Effector memory CD8-positive, alpha-beta T cell (primary cell): ENCODE measurements around the gene PAM16.

Experiments used
- ATAC-seq: fragments of 150-1000 bp; cut with Tn5 transposase; replicated peaks from 2 replicates; pipeline ENCODE4 v1.10.0; 2021; ENCODE audit warnings: mild to moderate bottlenecking, moderate library complexity
- DNase-seq, 3 experiments: peaks; one replicate each; pipeline ENCODE4 v3.0.0; 2021
- H3K27ac Mint-ChIP-seq, 2 donors: one replicate each; pipeline ENCODE4 v1.8.0; 2022; ENCODE audit warnings: mild to moderate bottlenecking in 2 of 2, mixed read lengths in 2 of 2, moderate library complexity in 2 of 2
- H3K27me3 Mint-ChIP-seq, 2 donors: one replicate each; pipeline ENCODE4 v1.8.0; 2022; ENCODE audit warnings: mixed read lengths in 2 of 2
- H3K36me3 Mint-ChIP-seq: one replicate; pipeline ENCODE4 v1.8.0; 2022; ENCODE audit warnings: mild to moderate bottlenecking, moderate library complexity, mixed read lengths; ENCODE audit not compliant: insufficient read depth
- H3K4me1 Mint-ChIP-seq, 2 donors: one replicate each; pipeline ENCODE4 v1.8.0; 2022; ENCODE audit warnings: low read depth in 2 of 2, mixed read lengths in 2 of 2
- H3K4me3 Mint-ChIP-seq, 2 donors: one replicate each; pipeline ENCODE4 v1.8.0; 2022; ENCODE audit warnings: mild to moderate bottlenecking in 2 of 2, mixed read lengths in 2 of 2, moderate library complexity in 2 of 2
- H3K9me3 Mint-ChIP-seq, 2 donors: one replicate each; pipeline ENCODE4 v1.8.0; 2022; ENCODE audit warnings: mixed read lengths in 2 of 2

PAM16 gene

DNA sequence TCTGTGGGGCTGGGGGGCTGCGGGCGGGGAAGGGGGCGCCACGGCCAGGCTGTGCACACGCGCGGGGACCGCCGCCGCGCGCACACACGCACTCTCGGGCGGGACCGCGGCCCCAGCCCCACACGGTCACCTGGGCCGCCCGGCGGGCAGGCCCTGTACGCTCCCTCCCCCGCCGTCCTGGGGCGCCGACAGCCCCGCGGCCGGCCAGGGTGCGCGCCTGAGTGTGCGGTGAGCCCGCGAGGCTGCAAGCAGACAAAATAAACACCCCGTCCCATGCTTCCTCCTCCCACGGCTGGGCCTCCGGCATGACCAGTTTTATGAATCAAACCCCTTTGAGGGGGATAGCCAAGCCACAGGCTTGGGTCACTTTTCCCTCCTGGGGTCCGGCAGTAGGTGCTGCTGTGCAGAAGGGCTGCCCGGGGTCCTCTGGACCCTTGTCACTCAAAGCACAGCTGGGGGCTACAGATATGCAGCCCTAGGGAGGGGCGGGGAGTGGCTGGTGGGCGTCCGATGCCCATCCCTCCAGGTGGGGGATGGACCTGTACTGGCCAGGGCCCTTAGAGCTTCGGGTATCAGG, 21.0 kb upstream of the PAM16 start:
- DNase-seq, result peak in 2 of 3 experiments; percentile 38 to 40
- peak overlapping the region in 1 of 2 donors; percentile 90 for H3K27ac Mint-ChIP-seq
- ATAC-seq, result peak; percentile 61

DNA sequence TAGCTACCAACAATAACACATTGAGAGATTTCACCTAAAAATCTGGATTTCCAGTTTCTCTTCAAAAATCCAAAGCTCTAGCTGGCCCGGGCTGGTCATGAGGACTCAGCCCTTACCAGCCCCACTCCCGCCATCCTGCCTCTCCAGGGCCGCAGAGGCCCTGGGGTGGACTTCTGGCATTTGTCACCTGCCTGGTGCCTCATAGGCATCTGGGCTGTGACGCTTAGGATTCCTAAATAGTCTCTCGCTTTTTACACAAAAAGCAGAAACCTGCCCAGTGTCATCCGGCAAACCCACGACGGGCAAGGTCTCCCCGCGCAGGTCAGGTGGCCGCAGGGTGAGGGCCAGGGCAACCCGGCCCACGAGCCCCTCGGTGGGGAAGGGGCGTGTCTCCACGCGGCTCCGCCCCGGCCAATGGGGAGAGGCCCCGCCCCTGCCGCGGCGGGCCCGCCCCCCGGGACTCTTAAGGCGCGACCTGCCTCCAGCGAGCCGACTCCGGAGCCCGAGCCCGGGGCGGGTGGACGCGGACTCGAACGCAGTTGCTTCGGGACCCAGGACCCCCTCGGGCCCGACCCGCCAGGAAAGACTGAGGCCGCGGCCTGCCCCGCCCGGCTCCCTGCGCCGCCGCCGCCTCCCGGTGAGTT, 20.4 kb upstream of the PAM16 start, which contains the start of gene VASN:
VASN (plus strand) TSS at position 492 of the 644 bp plus-strand sequence. CDS start 9,030 bp downstream, outside the sequence.
- Mint-ChIP-seq H3K4me3 (peak within 1 kb of the TSS; percentile 76 to 80), H3K9me3 (no peaks in the 10 kb centered on the region), H3K27me3 (no peaks in the 10 kb centered on the region), H3K27ac (peak within 1 kb of the TSS in 1 of 2 donors; percentile 90), H3K4me1 (peaks cover 12 to 33% of the 10 kb centered on the region in 2 donors), H3K36me3 (peaks cover 97% of the 10 kb centered on the region)
- ATAC-seq, result peak; percentile 69
- peak; percentile 64 to 72 (median 71) for DNase-seq

More for the DNA sequence above, 21.0 kb upstream of the PAM16 start:
- H3K27me3 Mint-ChIP-seq, result no peaks in the 10 kb centered on the region
- no peaks in the 10 kb centered on the region for H3K9me3 Mint-ChIP-seq
- peak overlapping the region; percentile 76 to 80 for H3K4me3 Mint-ChIP-seq
- peaks cover 12 to 35% of the 10 kb centered on the region in 2 donors for H3K4me1 Mint-ChIP-seq
- H3K36me3 Mint-ChIP-seq, result peaks cover 97% of the 10 kb centered on the region

DNA sequence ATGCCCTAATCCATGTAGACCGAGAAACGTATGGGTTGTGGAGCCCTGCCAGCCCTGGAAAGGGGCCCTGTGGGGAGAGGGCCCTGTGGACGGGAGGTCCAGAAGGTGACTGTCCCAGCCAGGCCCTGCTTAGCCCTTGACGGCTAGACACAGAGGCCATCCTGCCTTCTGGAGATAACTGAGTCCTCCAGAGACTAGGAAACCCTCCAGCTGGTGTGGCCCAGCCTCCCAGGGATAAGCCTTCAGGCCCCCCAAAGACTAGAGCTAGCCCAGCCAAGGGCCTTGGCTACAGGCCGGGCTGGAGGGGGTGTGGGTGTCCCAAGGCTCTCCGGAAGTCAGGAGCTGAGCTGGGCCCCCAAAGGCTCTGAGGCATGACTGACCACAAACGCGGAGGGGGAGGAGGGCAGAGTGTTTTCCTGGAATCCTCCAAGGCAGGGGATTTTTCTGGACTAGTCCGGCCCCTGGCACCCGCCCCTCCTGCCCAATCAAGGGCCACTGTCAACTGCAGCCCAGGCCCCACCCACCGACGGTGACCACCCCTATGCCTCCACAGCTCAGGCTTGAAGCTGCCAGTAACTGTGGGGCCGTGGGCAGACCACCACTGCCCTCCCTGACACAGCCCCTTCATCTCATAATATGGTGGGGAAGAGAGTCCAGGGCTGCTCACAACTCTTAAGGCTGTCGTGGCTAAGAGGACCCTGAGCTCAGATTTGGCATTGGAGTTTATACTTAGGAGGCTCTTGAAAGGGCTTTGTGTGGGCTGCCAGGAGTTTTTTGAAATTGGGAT, 19.6 kb upstream of the PAM16 start:
- peaks cover 11 to 33% of the 10 kb centered on the region in 2 donors for H3K4me1 Mint-ChIP-seq
- peak overlapping the region in 1 of 2 donors; percentile 80 for H3K4me3 Mint-ChIP-seq
- H3K27me3 Mint-ChIP-seq, result no peaks in the 10 kb centered on the region
- DNase-seq (no peak), ATAC-seq (no peak)
- peaks cover 92% of the 10 kb centered on the region for H3K36me3 Mint-ChIP-seq
- no peaks in the 10 kb centered on the region for H3K9me3 Mint-ChIP-seq
- peak overlapping the region in 1 of 2 donors; percentile 59 for H3K27ac Mint-ChIP-seq

DNA sequence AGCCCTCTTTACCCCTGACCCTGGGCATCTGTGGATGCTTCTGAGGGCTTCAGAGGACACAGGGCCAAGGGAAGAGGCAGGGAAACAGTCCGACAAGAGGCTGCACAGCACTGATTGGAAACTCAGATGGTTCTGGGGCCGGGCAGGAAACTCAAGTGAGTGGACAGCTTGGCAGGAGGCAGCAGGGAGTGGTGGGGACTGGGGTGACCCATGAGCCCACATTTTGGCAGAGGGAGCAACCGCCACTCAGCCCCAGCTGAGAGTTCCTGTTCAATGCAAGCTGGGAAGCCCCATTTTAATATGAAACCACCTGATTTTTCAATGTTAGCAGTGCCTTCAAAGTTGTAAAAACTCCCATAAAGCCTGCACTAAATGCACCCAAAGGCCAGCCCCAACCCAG, 19.0 kb upstream of the PAM16 start:
- H3K27me3 Mint-ChIP-seq, result no peaks in the 10 kb centered on the region
- H3K4me1 Mint-ChIP-seq, result peaks cover 5 to 29% of the 10 kb centered on the region in 2 donors
- no peak for DNase-seq
- ATAC-seq, result no peak
- no peaks in the 10 kb centered on the region for H3K9me3 Mint-ChIP-seq
- H3K27ac Mint-ChIP-seq, result peak overlapping the region; percentile 52 to 59
- H3K36me3 Mint-ChIP-seq, result peaks cover 90% of the 10 kb centered on the region
- no peak overlapping the region for H3K4me3 Mint-ChIP-seq

DNA sequence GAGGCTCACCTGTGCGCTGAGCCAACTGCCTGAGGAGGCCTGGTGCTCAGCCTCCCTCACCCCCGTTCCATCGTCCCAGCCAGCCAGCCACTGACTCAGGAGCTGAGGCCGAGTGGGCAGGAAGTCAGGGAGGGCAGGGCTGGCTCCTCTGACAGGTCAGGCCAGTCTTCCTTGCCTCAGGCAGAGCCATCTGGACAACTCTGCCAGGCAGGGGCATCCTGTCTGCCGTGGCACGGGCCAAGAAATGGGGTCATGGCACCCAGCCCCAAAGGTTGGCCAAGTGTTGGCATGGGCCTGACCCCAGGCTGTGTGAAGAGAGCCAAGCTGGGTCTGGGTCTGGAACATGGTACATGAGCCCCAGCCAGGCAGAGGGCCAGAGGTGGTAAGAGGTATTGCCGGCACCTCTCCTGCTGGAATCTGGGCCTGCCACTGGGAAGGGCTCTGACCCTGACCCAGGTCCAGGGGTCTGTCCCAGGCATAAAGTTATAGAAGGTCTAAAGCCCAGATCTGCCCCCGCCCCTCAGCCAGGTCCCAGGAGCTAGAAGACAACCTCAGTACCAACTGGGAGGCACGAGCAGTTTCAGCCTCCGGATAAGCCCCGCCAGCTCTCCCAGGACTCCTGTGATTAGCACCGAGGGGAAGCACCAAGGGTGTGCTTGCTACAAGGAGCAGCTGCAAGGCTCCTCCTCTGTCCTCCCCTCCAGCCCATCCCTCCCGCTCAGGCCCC, 18.0 kb upstream of the PAM16 start:
- DNase-seq (no peak), ATAC-seq (no peak)
- peak overlapping the region in 1 of 2 donors; percentile 82 for H3K27ac Mint-ChIP-seq
- peak overlapping the region in 1 of 2 donors; percentile 23 for H3K4me3 Mint-ChIP-seq
- no peaks in the 10 kb centered on the region for H3K27me3 Mint-ChIP-seq
- H3K36me3 Mint-ChIP-seq, result peaks cover 89% of the 10 kb centered on the region
- H3K4me1 Mint-ChIP-seq, result peaks cover 5 to 26% of the 10 kb centered on the region in 2 donors
- H3K9me3 Mint-ChIP-seq, result no peaks in the 10 kb centered on the region

DNA sequence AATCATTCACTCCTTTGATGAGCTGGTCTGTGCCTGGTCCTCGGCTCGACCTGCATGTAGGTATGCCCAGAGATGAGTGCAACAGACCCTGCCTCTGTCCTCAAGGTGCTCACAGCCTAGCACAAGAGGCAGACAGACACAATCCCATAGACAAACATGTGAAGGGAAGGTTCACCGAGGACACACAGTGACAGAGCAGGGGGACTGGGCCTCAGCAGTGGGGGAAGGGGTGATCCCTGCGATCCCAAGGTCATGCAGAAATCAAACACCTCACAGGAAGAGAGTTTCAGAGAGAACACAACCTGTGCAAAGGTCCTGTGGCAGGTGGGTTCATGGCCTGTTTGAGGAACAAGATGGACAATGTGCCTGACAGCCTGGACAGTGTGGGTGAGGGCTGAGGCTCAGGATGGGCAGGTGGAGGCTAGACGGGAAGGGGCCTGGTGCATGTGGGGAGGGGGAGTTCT, 16.3 kb upstream of the PAM16 start:
- Mint-ChIP-seq H3K4me3 (no peak overlapping the region), H3K36me3 (peaks cover 89% of the 10 kb centered on the region), H3K4me1 (peaks cover 0 to 15% of the 10 kb centered on the region in 2 donors), H3K27ac (peak overlapping the region; percentile 82 to 85), H3K9me3 (no peaks in the 10 kb centered on the region), H3K27me3 (no peaks in the 10 kb centered on the region)
- no peak for DNase-seq
- ATAC-seq, result no peak

DNA sequence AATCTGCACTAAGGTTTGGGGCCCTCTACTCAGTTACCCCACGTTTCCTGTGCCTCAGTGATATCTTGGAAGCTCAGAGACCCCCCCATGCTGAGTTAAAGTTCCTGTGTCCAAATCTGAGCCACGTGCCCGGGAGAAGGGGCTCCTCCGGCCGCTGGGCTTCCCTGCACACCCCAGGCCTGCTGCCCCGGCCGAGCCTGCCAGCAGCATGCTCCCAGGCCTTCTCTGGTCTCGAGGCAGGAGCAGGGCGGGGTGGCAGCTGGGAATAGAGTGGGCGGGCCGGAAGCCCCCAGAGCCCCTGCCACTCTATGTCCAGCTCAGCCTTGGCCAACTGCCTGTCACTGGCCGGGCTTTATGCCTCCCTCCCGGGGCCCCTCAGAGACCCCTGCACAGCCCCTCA, 14.9 kb upstream of the PAM16 start:
- DNase-seq, result no peak
- H3K36me3 Mint-ChIP-seq, result peaks cover 87% of the 10 kb centered on the region
- no peak overlapping the region for H3K4me3 Mint-ChIP-seq
- H3K4me1 Mint-ChIP-seq, result peaks cover 0 to 13% of the 10 kb centered on the region in 2 donors
- ATAC-seq, result no peak
- H3K9me3 Mint-ChIP-seq, result no peaks in the 10 kb centered on the region
- peak overlapping the region in 1 of 2 donors; percentile 82 for H3K27ac Mint-ChIP-seq
- H3K27me3 Mint-ChIP-seq, result no peaks in the 10 kb centered on the region

DNA sequence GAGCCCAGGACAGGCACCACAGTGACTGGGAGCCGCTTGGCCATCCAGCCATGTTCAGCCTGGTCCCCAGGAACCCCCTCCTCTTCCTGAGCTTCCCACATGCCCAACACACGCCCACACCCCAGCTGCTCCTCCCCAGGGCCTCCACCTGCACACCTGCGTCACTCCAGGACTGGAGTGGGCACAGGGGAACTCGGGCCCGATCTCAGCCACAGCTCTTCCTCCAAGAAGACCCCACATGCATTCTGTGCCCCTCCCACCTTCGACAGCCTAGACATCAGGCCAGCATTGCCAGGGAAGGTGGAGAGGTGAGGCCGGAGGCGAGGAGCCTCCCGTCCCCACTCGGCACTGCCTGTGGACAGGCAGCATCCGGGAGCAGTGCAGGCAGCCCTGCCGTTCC, 14.5 kb upstream of the PAM16 start:
- ATAC-seq (no peak), DNase-seq (no peak)
- no peaks in the 10 kb centered on the region for H3K27me3 Mint-ChIP-seq
- peak overlapping the region in 1 of 2 donors; percentile 5 for H3K4me3 Mint-ChIP-seq
- H3K27ac Mint-ChIP-seq, result peak overlapping the region in 1 of 2 donors; percentile 82
- peaks cover 0 to 13% of the 10 kb centered on the region in 2 donors for H3K4me1 Mint-ChIP-seq
- H3K9me3 Mint-ChIP-seq, result no peaks in the 10 kb centered on the region
- peaks cover 87% of the 10 kb centered on the region for H3K36me3 Mint-ChIP-seq

DNA sequence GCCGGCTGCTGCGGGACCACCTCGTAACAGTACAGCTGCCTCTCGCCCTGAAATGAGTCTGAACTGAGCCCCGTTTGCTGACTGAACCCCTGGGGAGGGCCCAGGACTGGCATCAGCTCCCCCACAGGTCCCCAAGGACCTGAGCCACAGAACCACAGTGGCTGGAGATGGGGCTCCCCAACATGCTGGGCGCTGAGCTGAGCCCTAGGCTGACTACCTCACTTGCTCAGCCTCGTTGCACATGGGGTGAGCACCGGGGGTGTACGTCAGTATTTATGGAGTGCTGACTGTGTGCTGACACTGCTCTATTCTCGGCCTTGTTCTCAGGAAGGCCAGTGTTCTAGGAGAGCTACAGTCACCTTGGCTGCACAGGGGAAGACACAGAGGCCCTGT, 13.9 kb upstream of the PAM16 start:
- ATAC-seq (peak; percentile 11), DNase-seq (no peak)
- H3K27me3 Mint-ChIP-seq, result no peaks in the 10 kb centered on the region
- H3K27ac Mint-ChIP-seq, result no peak overlapping the region
- H3K4me3 Mint-ChIP-seq, result no peak overlapping the region
- H3K36me3 Mint-ChIP-seq, result peaks cover 87% of the 10 kb centered on the region
- no peaks in the 10 kb centered on the region for H3K9me3 Mint-ChIP-seq
- peaks cover 2 to 11% of the 10 kb centered on the region in 2 donors for H3K4me1 Mint-ChIP-seq

DNA sequence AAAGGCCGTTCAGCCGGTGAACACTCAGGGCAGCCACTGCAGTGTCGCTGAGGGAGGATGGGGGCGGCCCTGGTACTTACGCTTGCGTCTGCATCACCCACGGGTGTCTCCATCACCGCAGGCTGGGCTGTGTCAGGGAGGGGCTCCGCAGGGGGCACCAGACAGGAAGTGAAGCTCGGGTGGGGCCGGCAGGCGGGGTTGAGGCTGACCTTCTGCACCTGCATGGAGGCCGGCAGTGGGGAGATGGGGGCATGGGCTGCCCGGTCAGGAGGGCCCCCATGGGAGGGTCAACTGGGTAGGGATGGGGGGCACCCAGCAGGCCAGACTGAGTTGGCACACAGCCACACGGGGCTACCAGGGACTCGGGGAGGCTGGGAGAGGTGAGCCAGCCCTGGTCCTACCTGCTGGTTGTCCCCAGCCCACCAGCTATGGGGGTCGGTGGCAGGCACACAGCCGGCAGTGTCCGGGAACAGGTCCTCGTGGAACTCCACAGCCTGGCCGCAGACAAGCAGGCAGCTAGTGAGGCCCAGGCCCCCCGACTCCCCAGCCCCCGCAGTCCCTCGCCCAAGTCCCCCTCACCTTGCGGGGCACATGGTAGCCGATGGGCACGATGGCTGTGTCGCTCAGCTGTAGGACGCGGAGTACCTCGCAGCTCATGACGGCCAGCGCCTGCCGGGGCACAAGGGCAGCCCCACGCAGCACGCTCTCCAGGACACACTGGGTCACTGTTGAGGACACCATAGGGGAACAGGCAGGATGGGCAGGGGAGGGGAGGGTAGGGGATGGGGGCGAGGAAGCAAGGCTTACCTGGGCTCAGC, 13.3 kb upstream of the PAM16 start:
- Mint-ChIP-seq H3K4me1 (peaks cover 6 to 12% of the 10 kb centered on the region in 2 donors), H3K36me3 (peaks cover 87% of the 10 kb centered on the region), H3K9me3 (no peaks in the 10 kb centered on the region), H3K27ac (peak overlapping the region in 1 of 2 donors; percentile 78), H3K4me3 (peak overlapping the region in 1 of 2 donors; percentile 31), H3K27me3 (no peaks in the 10 kb centered on the region)
- ATAC-seq (peak; percentile 58), DNase-seq (no peak)

DNA sequence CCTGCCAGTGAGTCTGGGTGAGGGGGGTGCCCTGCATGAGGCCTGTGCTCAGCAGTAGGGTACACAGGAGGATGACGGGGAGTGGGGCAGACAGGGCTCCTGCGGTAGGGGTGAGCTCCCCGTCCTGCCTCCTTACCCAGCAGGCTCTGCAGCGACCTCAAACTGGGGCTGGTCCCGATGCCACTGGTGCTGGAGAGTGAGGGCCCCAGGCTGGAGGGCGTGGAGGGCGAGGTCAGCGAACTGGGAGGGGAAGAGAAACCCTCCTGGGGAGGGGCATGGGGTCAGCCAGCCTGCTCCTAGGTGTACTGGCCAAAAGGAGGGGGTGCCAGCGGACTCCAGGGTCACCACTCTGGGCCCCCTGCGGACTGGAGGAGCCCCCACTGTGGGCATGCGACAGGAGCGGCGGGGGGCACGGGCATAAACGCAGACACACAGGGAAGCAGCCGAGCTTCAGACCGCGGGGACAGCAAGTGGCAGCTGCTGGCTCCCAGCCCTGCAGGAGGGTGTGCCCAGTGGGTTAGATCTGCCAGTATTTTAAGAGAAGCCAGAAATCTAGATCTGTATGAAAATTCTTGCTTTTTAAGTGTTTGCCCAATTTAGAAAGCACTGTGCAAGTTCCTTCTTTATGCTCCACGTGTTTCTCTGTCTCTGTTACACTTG, 11.5 kb upstream of the PAM16 start:
- ATAC-seq, result no peak
- Mint-ChIP-seq H3K9me3 (no peaks in the 10 kb centered on the region), H3K27ac (no peak overlapping the region), H3K36me3 (peaks cover 88% of the 10 kb centered on the region), H3K27me3 (no peaks in the 10 kb centered on the region), H3K4me3 (no peak overlapping the region), H3K4me1 (peaks cover 10 to 11% of the 10 kb centered on the region in 2 donors)
- DNase-seq, result no peak

DNA sequence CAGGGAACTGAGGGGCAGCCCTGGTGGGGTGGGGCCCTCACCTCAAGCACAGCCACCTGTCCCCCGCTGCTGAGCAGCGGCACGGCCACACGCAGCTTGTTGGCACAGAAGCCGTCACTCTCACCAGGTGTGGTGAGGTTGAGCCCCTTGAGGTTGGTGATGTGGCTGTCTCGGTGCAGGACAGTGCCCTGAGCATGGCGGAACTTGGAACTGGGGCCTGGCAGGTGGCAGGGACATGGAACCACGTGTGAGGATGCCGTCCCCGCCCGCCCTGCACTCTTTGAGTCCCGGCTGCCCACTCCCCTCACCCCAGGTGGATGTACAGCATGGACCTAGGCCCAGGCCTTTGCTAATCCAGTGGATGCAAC, 10.8 kb upstream of the PAM16 start:
- DNase-seq (no peak), ATAC-seq (no peak)
- Mint-ChIP-seq H3K9me3 (no peaks in the 10 kb centered on the region), H3K4me1 (peaks cover 6 to 11% of the 10 kb centered on the region in 2 donors), H3K27me3 (no peaks in the 10 kb centered on the region), H3K4me3 (no peak overlapping the region), H3K27ac (no peak overlapping the region), H3K36me3 (peaks cover 88% of the 10 kb centered on the region)
